HPDE6-E6E7 (cell line): ENCODE data around the gene NFE2L3.

Source experiments
- DNase-seq: peaks from one replicate; pipeline ENCODE4 v3.0.0; 2011; ENCODE audit warnings: missing footprints; ENCODE audit errors: extremely low spot score

NFE2L3 gene

GRCh38 chr7:26199301-26200037 is 47.5 kb downstream of the NFE2L3 start:
- no peak for DNase-seq

- no peak for DNase-seq
Observed at GRCh38 chr7:26200038-26200443, 48.0 kb downstream of the NFE2L3 start.

GRCh38 chr7:26200444-26201246 is 48.6 kb downstream of the NFE2L3 start, which contains the start of gene HNRNPA2B1:
Gene HNRNPA2B1, minus strand, starts transcription at chr7:26200746. Its CDS starts 169 bp downstream, at chr7:26200577.
- DNase-seq, result peak; percentile 80

GRCh38 chr7:26201247-26202018 is 49.4 kb downstream of the NFE2L3 start, which contains the start of gene CBX3:
Gene CBX3, plus strand, starts transcription at chr7:26201745. Its CDS starts 1,254 bp downstream, at chr7:26202999.
- DNase-seq, result peak; percentile 49

- DNase-seq, result no peak
Observed at GRCh38 chr7:26202019-26202990, 50.3 kb downstream of the NFE2L3 start.

- no peak for DNase-seq
Observed at GRCh38 chr7:26203016-26203415, 51.0 kb downstream of the NFE2L3 start.

GRCh38 chr7:26208040-26208439 is 56.0 kb downstream of the NFE2L3 start:
- no peak for DNase-seq

GRCh38 chr7:26212921-26213718 is 61.1 kb downstream of the NFE2L3 start:
- no peak for DNase-seq

GRCh38 chr7:26213807-26214515 is 62.0 kb downstream of the NFE2L3 start:
- DNase-seq, result no peak

- no peak for DNase-seq
Observed at GRCh38 chr7:26216049-26216448, 64.1 kb downstream of the NFE2L3 start.

GRCh38 chr7:26224359-26224758 is 72.4 kb downstream of the NFE2L3 start:
- no peak for DNase-seq

- no peak for DNase-seq
Observed at GRCh38 chr7:26227987-26228386, 76.0 kb downstream of the NFE2L3 start.

- no peak for DNase-seq
Observed at GRCh38 chr7:26233902-26234511, 82.0 kb downstream of the NFE2L3 start.
